ENCODE data around the gene GOLGA6L10.
"Not testable (repeated sequence)": the region's sequence is repeated elsewhere in the genome, so short reads cannot be mapped to it uniquely, and the experiment has no call there.

DNA sequence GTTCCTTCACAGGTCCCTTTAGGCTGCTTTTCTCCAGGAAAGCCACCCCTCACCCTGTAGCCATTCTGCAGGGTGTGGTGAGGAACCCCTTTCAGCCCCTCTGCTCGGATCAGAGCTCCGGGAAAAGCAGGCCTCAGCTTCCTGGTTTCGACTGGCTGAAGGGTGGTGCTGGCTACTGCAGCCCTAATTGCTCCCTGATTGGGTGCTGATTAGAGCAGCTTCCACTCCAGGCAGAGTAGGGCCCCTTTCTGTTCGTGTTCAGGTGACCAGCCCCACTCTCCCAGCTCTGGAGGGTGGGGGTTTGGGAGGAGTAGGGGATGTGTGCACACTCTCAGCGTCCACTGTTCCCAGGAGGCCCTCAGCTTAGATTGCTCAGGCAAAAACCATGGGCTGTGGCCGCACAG lies 49.8 kb downstream of the GOLGA6L10 start:
- TF ChIP-seq, protein P1, sequence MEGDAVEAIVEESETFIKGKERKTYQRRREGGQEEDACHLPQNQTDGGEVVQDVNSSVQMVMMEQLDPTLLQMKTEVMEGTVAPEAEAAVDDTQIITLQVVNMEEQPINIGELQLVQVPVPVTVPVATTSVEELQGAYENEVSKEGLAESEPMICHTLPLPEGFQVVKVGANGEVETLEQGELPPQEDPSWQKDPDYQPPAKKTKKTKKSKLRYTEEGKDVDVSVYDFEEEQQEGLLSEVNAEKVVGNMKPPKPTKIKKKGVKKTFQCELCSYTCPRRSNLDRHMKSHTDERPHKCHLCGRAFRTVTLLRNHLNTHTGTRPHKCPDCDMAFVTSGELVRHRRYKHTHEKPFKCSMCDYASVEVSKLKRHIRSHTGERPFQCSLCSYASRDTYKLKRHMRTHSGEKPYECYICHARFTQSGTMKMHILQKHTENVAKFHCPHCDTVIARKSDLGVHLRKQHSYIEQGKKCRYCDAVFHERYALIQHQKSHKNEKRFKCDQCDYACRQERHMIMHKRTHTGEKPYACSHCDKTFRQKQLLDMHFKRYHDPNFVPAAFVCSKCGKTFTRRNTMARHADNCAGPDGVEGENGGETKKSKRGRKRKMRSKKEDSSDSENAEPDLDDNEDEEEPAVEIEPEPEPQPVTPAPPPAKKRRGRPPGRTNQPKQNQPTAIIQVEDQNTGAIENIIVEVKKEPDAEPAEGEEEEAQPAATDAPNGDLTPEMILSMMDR (conservative IDR thresholded peaks at IDR 0.05), result not testable (repeated sequence)
- TF ChIP-seq ZFX (IDR thresholded peaks at IDR 0.05), result not testable (repeated sequence)

Measured in C4-2B (cell line).